Activated T-helper 17 cell treated with anti-CD3 and anti-CD28 coated beads, Interleukin-2, amount 50 U/mL, for 72 hours (primary cell): Measurements from ENCODE around the gene POU2F3. TPM values are rescaled to one million over a fixed set of nuclear protein-coding genes. Genes with fewer than 3 reads are reported as not detected.
"Not testable (repeated sequence)": the region's sequence is repeated elsewhere in the genome, so short reads cannot be mapped to it uniquely, and the experiment has no call there.

ENCODE experiments used
- ATAC-seq: fragments of 150-1000 bp; cut with Tn5 transposase; replicated peaks from 2 replicates; pipeline ENCODE4 v1.10.0; 2021; ENCODE audit warnings: mild to moderate bottlenecking, moderate library complexity
- H3K27ac Mint-ChIP-seq: one replicate; pipeline ENCODE4 v1.8.0; 2022; ENCODE audit warnings: mixed read lengths
- H3K27me3 Mint-ChIP-seq: one replicate; pipeline ENCODE4 v1.8.0; 2022; ENCODE audit warnings: mixed read lengths
- H3K36me3 Mint-ChIP-seq: one replicate; pipeline ENCODE4 v1.8.0; 2022; ENCODE audit warnings: low read depth, mild to moderate bottlenecking, mixed read lengths
- H3K4me1 Mint-ChIP-seq: one replicate; pipeline ENCODE4 v1.8.0; 2022; ENCODE audit warnings: mixed read lengths
- H3K4me3 Mint-ChIP-seq: one replicate; pipeline ENCODE4 v1.8.0; 2022; ENCODE audit warnings: mild to moderate bottlenecking, mixed read lengths
- H3K9me3 Mint-ChIP-seq: one replicate; pipeline ENCODE4 v1.8.0; 2022; ENCODE audit warnings: mixed read lengths
- total RNA-seq, 2 donors: library from RNA; stranded (reverse); gene quantifications; one replicate each; pipeline ENCODE4 v1.2.3, GENCODE V29; 2022

POU2F3 gene
- total RNA-seq, 2 donors from 2014 or later, result 0.13 TPM; not detected in 1

DNA sequence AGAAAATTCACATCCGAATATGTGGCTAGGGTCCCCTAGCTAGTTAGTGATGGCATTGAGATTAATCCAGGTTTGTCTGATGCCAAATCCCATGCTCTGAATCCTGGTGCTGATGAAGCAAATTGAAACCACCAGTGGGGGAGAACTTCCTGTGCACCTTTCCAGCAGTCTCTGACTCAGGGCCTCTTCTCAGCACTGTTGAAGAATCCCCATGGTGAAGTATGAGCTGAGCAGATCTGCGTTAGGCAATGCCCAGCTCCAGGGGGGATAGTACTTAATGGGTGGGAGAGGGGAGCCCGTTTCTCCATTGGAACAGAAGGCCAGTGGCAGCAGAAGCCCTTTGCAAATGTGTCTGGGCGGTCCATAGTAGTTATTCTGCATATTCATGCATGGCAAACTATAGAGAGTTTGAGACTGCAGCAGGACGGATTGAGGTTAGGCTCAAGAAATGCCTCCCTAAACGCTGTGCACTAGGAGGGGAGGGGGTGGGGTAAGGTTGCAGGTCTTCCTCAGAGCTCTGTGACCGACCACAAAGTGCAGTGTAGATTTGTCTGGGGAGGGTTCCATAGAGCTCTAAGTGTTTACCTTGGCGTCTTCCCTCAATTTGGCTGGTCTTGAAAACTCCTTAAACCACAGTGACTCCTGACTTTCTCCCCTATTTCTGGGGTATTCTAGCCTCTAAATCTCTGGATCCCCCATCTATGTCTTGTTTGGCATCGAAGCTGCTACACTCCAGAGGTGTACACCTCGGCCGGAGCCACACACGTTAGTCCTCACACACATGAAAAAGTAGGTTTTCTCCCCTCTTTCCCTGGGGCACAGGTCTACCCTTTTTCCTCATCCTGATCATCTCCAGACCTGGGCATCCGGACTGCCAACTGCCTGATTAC lies 4.8 kb downstream of the POU2F3 start:
- Mint-ChIP-seq H3K9me3 (no peaks in the 10 kb centered on the region), H3K27me3 (peaks cover 64% of the 10 kb centered on the region), H3K27ac (no peak overlapping the region), H3K4me1 (peaks cover 19% of the 10 kb centered on the region), H3K36me3 (no peaks in the 10 kb centered on the region), H3K4me3 (no peak overlapping the region)
- peak; percentile 52 for ATAC-seq

GRCh38 chr11:120245434-120245833 lies 5.5 kb downstream of the POU2F3 start:
- ATAC-seq, result no peak
- H3K9me3 Mint-ChIP-seq, result no peaks in the 10 kb centered on the region
- H3K27me3 Mint-ChIP-seq, result peaks cover 68% of the 10 kb centered on the region
- H3K4me3 Mint-ChIP-seq, result no peak overlapping the region
- H3K27ac Mint-ChIP-seq, result no peak overlapping the region
- peaks cover 25% of the 10 kb centered on the region for H3K4me1 Mint-ChIP-seq
- no peaks in the 10 kb centered on the region for H3K36me3 Mint-ChIP-seq

DNA sequence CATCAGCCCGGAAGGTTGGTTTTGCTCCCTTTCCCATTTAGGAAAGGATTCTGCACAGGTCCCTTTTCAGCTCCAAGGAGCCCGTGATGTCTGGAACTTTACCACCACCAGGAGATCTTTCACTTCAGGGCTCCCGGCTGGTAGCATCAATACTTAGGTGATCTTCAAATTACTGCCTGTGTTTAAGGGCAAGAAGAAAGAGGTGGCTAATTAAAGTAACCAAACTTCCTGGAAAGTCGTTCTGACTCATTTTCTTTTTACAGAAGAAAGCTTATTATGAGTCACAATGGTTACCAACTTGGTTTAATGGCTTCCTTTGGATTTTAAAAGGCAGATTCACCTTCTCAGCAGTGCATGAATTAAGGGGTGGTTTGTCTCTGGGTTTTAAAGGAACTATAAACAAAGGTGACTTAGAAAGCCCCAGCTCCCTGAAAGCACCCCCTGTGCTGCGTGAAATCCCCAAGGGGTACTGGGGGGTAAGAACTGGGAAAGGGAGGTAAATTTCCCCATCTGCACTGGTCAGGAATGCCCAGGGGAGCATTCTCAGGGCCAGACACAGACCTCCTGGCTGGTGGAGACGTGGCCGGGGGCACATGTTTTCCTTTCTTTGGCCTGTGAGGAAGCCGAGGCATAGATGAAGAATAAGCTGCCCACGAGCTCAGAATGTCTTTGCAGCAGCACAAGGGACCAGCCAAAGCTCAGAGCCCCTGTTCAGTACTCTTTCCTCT lies 8.8 kb downstream of the POU2F3 start:
- H3K4me3 Mint-ChIP-seq, result peak overlapping the region; percentile 71
- H3K27me3 Mint-ChIP-seq, result peaks cover 51% of the 10 kb centered on the region
- H3K27ac Mint-ChIP-seq, result peak overlapping the region; percentile 44
- peaks cover 25% of the 10 kb centered on the region for H3K4me1 Mint-ChIP-seq
- H3K9me3 Mint-ChIP-seq, result no peaks in the 10 kb centered on the region
- H3K36me3 Mint-ChIP-seq, result no peaks in the 10 kb centered on the region
- peak; percentile 90 for ATAC-seq

DNA sequence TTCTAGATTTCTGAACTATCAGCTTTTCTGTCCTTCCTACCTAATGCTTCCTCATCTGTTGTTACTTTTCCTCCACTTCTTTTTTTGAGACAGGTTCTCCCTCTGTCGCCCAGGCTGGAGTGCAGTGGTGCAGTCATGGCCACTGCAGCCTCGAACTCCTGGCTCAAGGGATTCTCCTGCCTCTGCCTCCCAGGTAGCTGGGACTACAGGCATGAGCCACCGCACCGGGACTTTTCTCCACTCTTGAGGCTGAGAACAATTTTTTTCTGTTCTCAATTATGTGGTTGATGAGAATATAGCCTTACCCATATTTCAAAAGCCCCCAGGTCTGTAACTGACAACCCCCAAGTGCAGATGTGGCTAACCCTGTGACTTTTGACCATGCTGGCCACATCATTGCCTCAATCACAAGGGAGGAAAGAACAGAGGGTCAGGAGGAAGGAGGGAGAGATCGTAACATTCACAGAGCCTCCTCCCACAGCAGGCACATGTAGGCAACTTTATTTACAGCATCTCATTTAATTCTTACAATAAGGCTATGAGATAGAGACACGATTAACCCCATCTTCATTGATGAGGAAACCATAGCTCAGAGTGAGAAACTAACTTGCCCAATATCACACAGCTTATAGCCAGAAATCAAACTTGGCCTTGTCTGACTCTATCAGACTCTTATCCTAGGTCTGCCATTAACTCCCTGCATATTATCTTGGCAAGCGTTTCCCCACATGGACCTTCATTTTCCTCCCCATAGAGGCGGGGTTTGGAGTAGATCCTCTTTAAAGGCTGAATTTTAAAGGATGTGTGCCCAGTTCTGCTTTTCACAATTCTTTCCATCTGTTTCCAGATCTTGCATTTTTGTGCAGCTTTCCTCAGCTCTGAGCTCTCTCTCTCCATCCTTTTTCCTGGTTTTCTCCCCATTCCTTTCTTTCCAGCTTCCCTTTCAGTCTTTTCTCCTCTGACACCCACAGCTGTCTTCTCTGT lies 9.6 kb downstream of the POU2F3 start:
- Mint-ChIP-seq H3K4me3 (peak overlapping the region; percentile 71), H3K27ac (peak overlapping the region; percentile 44), H3K36me3 (no peaks in the 10 kb centered on the region), H3K4me1 (peaks cover 25% of the 10 kb centered on the region), H3K9me3 (no peaks in the 10 kb centered on the region), H3K27me3 (peaks cover 57% of the 10 kb centered on the region)
- ATAC-seq, result peak; percentile 20

- not testable (repeated sequence) for ATAC-seq, H3K9me3 Mint-ChIP-seq
- H3K4me1 Mint-ChIP-seq, result peaks cover 17% of the 10 kb centered on the region
Observed at GRCh38 chr11:120253377-120253776, 13.4 kb downstream of the POU2F3 start.

DNA sequence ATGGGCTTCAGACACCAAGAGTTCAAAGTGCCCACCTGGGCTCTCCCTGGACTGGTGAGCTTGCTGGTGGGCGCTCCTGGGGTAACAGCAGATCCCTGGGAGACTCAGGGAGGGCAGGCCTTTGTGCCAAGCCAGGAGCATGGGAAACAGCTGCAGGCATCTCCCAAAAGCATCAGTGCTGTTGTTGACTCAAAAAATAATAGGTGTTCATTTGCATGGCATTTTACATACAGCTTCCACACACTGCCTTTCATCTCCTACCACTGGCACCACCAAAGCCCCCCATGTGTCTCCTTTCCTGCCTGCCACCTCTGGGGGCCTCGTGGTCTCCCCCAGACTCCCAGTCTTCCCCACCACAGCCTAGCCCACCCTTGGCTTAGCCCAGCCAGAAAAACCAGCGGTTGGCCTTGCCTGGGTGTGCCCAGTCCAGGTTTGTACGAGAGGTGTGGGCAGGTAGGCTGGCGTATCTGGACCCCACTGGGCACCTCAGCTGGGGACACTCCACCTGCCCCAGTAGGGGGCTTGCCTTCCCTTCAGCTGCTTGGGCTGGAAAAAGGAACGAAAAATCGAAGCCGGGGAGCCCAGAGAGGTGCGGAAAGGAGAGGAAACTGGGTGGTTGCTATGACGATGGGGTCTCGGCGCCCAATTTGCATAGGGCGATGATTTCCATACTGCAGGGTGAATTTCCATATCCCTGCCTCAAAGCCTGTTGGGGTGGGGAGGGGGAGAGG lies 15.0 kb downstream of the POU2F3 start:
- H3K27ac Mint-ChIP-seq, result no peak overlapping the region
- peaks cover 53% of the 10 kb centered on the region for H3K27me3 Mint-ChIP-seq
- no peaks in the 10 kb centered on the region for H3K36me3 Mint-ChIP-seq
- ATAC-seq, result no peak
- no peak overlapping the region for H3K4me3 Mint-ChIP-seq
- H3K4me1 Mint-ChIP-seq, result peaks cover 4% of the 10 kb centered on the region
- H3K9me3 Mint-ChIP-seq, result no peaks in the 10 kb centered on the region

More at GRCh38 chr11:120253377-120253776, 13.4 kb downstream of the POU2F3 start:
- H3K36me3 Mint-ChIP-seq, H3K27ac Mint-ChIP-seq, H3K4me3 Mint-ChIP-seq: not testable (repeated sequence)
- H3K27me3 Mint-ChIP-seq, result peaks cover 55% of the 10 kb centered on the region

DNA sequence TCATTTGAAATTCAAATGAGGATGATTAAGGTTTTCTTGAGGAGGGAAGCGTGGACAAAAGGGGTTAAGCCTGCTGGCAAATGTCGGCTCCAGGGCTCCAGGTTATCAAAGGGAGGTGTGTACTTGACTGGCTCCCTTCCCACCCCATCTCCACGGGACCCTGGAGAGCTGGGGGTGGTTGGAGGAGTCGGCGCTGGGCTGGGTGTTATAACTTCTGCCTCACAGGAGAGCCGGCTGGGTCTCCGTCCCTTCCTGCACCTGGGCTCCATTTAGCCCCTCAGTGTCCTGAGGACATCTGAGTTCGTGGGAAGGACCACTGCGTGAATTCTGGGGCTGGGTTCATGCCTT lies 15.6 kb downstream of the POU2F3 start:
- Mint-ChIP-seq H3K27ac (no peak overlapping the region), H3K36me3 (no peaks in the 10 kb centered on the region), H3K4me3 (no peak overlapping the region), H3K9me3 (no peaks in the 10 kb centered on the region), H3K27me3 (peaks cover 49% of the 10 kb centered on the region), H3K4me1 (no peaks in the 10 kb centered on the region)
- ATAC-seq, result no peak

- no peak for ATAC-seq
- H3K36me3 Mint-ChIP-seq, result no peaks in the 10 kb centered on the region
Observed at GRCh38 chr11:120256178-120256577, 16.2 kb downstream of the POU2F3 start.

DNA sequence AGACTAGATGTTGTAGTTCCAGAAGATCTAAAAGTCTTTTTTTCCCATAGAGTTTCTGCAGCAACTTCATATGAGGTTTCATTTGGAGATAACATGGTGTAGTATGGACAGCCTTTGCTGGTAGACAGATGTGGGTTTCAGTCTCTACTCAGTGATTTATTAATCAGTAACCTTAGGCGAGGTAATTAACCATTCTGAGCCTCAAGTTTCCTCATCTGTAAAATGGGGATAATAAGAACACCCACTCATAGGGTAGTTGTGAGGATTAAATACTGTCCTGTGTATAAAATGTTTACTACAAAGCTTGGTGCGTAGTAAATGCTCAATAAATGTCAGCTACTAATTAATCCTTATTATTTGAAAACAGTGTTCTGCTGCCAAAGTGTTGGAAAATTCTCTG lies 16.8 kb downstream of the POU2F3 start:
- no peak overlapping the region for H3K27ac Mint-ChIP-seq
- H3K27me3 Mint-ChIP-seq, result peaks cover 49% of the 10 kb centered on the region
- H3K4me3 Mint-ChIP-seq, result no peak overlapping the region
- no peak for ATAC-seq
- H3K4me1 Mint-ChIP-seq, result no peaks in the 10 kb centered on the region
- H3K36me3 Mint-ChIP-seq, result no peaks in the 10 kb centered on the region
- no peaks in the 10 kb centered on the region for H3K9me3 Mint-ChIP-seq

More at GRCh38 chr11:120256178-120256577, 16.2 kb downstream of the POU2F3 start:
- H3K4me1 Mint-ChIP-seq, result no peaks in the 10 kb centered on the region
- peaks cover 47% of the 10 kb centered on the region for H3K27me3 Mint-ChIP-seq
- H3K9me3 Mint-ChIP-seq, result no peaks in the 10 kb centered on the region
- H3K27ac Mint-ChIP-seq, result no peak overlapping the region
- no peak overlapping the region for H3K4me3 Mint-ChIP-seq

- no peaks in the 10 kb centered on the region for H3K4me1 Mint-ChIP-seq
- no peak overlapping the region for H3K4me3 Mint-ChIP-seq
- H3K36me3 Mint-ChIP-seq, result no peaks in the 10 kb centered on the region
- no peak for ATAC-seq
- H3K27ac Mint-ChIP-seq, result no peak overlapping the region
- H3K9me3 Mint-ChIP-seq, result no peaks in the 10 kb centered on the region
- peaks cover 49% of the 10 kb centered on the region for H3K27me3 Mint-ChIP-seq
Observed at GRCh38 chr11:120257346-120257745, 17.4 kb downstream of the POU2F3 start.

DNA sequence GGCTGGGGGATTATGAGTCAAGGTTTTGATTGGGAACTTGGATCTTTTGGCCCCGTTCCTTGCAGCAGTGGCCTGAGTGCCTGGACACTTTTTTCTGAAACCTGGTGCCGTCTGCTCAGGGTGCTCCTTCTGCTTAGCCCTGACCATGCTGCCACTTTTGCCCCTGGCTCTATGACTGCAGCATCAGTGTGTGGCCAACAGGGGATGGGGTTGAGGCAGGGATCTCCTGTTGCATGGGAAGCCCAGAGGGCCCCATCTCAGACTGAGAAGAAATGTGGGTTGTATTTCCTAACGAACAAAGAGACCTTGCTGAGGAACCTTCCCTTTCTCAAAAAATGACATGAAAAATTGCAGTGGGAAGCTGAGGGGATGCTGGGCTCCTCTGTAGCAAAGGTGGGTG lies 18.7 kb downstream of the POU2F3 start:
- Mint-ChIP-seq H3K36me3 (no peaks in the 10 kb centered on the region), H3K4me1 (no peaks in the 10 kb centered on the region), H3K9me3 (no peaks in the 10 kb centered on the region), H3K27ac (no peak overlapping the region), H3K4me3 (no peak overlapping the region), H3K27me3 (peaks cover 48% of the 10 kb centered on the region)
- no peak for ATAC-seq

DNA sequence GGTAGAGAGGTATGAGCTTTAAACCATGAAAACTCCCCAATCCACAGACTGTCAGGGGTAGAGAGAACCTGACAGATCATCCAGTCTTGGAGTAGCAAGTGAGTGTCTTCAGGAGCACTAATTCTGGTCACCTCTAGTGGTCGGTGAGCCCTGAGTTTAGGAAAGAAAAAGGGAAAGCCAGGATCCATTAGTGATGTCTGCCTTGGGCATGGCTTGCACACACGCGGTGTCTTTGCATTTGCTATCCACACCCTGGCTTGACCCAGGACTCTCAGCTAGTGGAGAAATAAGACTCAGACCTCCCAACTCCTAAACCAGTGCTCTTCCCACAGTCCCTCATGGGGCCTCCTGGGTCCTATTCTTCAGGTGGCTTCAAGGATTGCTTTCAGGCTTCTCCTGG lies 19.3 kb downstream of the POU2F3 start:
- H3K4me1 Mint-ChIP-seq, result no peaks in the 10 kb centered on the region
- no peaks in the 10 kb centered on the region for H3K9me3 Mint-ChIP-seq
- no peaks in the 10 kb centered on the region for H3K36me3 Mint-ChIP-seq
- ATAC-seq, result no peak
- H3K27ac Mint-ChIP-seq, result no peak overlapping the region
- H3K4me3 Mint-ChIP-seq, result no peak overlapping the region
- peaks cover 44% of the 10 kb centered on the region for H3K27me3 Mint-ChIP-seq

- H3K4me3 Mint-ChIP-seq, result no peak overlapping the region
Observed at GRCh38 chr11:120259988-120260565, 20.1 kb downstream of the POU2F3 start.

More at GRCh38 chr11:120259988-120260565, 20.1 kb downstream of the POU2F3 start:
- Mint-ChIP-seq H3K4me1 (no peaks in the 10 kb centered on the region), H3K36me3 (no peaks in the 10 kb centered on the region), H3K9me3 (no peaks in the 10 kb centered on the region), H3K27ac (no peak overlapping the region), H3K27me3 (peaks cover 39% of the 10 kb centered on the region)
- no peak for ATAC-seq
